GM12878 (cell line): Measurements from ENCODE around the gene DCP1A. TPM values are rescaled to one million over a fixed set of nuclear protein-coding genes. Genes with fewer than 3 reads are reported as not detected.

ENCODE experiments used
- ATAC-seq: fragments of 200-7000 bp; cut with Tn5 transposase; 3 replicates; pipeline ENCODE4 v1.9.1; 2020; ENCODE audit warnings: mild to moderate bottlenecking, moderate library complexity
- BruUV-seq: library from RNA; stranded (reverse); fragments of 400-500 nt; replicated peaks from 2 replicates; lab custom pipeline; 2021; lab: Mats Ljungman, UMichigan
- CTCF ChIA-PET: fragments of 300-600 bp; sonication (Branson Sonifier 250); formaldehyde crosslinking; extraction: SDS; loops from one replicate; lab custom pipeline; 2021; ENCODE audit warnings: inconsistent platforms; lab: Yijun Ruan, JAX
- POLR2A ChIA-PET: fragments of 350-600 bp; formaldehyde crosslinking; extraction: SDS; loops from one replicate; lab custom pipeline; 2021; ENCODE audit warnings: inconsistent platforms; lab: Charles Lee
- RAD21 ChIA-PET: fragments of 300-600 bp; sonication (Branson Sonifier 250); formaldehyde crosslinking; loops from one replicate; lab custom pipeline; 2023; ENCODE audit warnings: antibody characterized with exemption; ENCODE audit not compliant: unreplicated experiment; lab: Charles Lee
- SMC1A ChIA-PET: fragments of 300-600 bp; sonication (Branson Sonifier 250); formaldehyde crosslinking; loops from one replicate; lab custom pipeline; 2023; ENCODE audit not compliant: unreplicated experiment, uncharacterized antibody; lab: Charles Lee
- DNase-seq: peaks from one replicate; pipeline ENCODE4 v3.0.0-alpha.2; 2011; ENCODE audit warnings: low read depth, low spot score
- FAIRE-seq: peaks from 3 replicates; lab custom pipeline; 2011; peaks lifted over from hg19 to GRCh38; lab: Jason Lieb, UNC
- H2AFZ ChIP-seq: 2 replicates; pipeline ENCODE4 v1.6.0; 2011; ENCODE audit warnings: low read depth, low read length, control low read depth; ENCODE audit not compliant: control insufficient read depth
- H3K27ac ChIP-seq: 2 replicates; pipeline ENCODE4 v1.5.1; 2011; ENCODE audit warnings: control low read depth; ENCODE audit not compliant: control insufficient read depth, insufficient read depth
- H3K27me3 ChIP-seq, 2 experiments: replicated peaks in 1 of 2; 2 replicates each; pipeline versions ENCODE4 v1.6.0 to v1.6.1; 2011; ENCODE audit warnings: low read length in 1 of 2; ENCODE audit not compliant: control insufficient read depth in 2 of 2, insufficient read depth in 2 of 2
- H3K36me3 ChIP-seq, 2 experiments: 2 replicates each; pipeline ENCODE4 v1.5.1; 2011; ENCODE audit warnings: low read length in 1 of 2; ENCODE audit not compliant: control insufficient read depth in 2 of 2, insufficient read depth in 2 of 2
- H3K4me1 ChIP-seq: 2 replicates; pipeline ENCODE4 v1.6.1; 2011; ENCODE audit warnings: mild to moderate bottlenecking, low read length, moderate library complexity, mixed read lengths; ENCODE audit not compliant: control insufficient read depth, insufficient read depth
- H3K4me2 ChIP-seq: 2 replicates; pipeline ENCODE4 v1.6.0; 2011; ENCODE audit warnings: control low read depth; ENCODE audit not compliant: control insufficient read depth, insufficient read depth
- H3K4me3 ChIP-seq: fragments of 200-600 bp; sonication (generic); 2 replicates; pipeline ENCODE4 v1.5.1; 2016
- H3K79me2 ChIP-seq: 2 replicates; pipeline ENCODE4 v1.6.0; 2011; ENCODE audit warnings: low read length; ENCODE audit not compliant: control insufficient read depth, insufficient read depth
- H3K9ac ChIP-seq: 2 replicates; pipeline ENCODE4 v1.8.0; 2011; ENCODE audit warnings: low read length, control low read depth, mixed read lengths; ENCODE audit not compliant: control insufficient read depth, insufficient read depth
- H3K9me3 ChIP-seq: replicated peaks from 3 replicates; pipeline ENCODE4 v1.5.1; 2011; ENCODE audit warnings: mild to moderate bottlenecking, low read length; ENCODE audit not compliant: control insufficient read depth, insufficient read depth
- H4K20me1 ChIP-seq: 2 replicates; pipeline ENCODE4 v1.6.0; 2011; ENCODE audit not compliant: control insufficient read depth, insufficient read depth
- BCL11A ChIP-seq: IDR thresholded peaks from 2 replicates; pipeline ENCODE4 v1.6.1; 2011; ENCODE audit warnings: low read depth, low read length
- CBX3 ChIP-seq: fragments of 200-600 bp; sonication (generic); IDR thresholded peaks from 2 replicates; pipeline ENCODE4 v1.6.1; 2016; ENCODE audit warnings: low read depth, borderline replicate concordance
- CREM ChIP-seq: IDR thresholded peaks from 2 replicates; pipeline ENCODE4 v1.6.1; 2014; ENCODE audit warnings: antibody characterized with exemption, low read depth
- FOXM1 ChIP-seq: IDR thresholded peaks from 2 replicates; pipeline ENCODE4 v1.6.1; 2012; ENCODE audit warnings: low read depth, mild to moderate bottlenecking, inconsistent platforms, low read length, moderate library complexity
- KDM1A ChIP-seq: fragments of 200-600 bp; sonication (generic); IDR thresholded peaks from 2 replicates; pipeline ENCODE4 v1.6.1; 2016; ENCODE audit warnings: borderline replicate concordance
- MEF2B ChIP-seq: fragments of 450-650 bp; IDR thresholded peaks from 2 replicates; pipeline ENCODE4 v1.6.1; 2018; ENCODE audit warnings: mild to moderate bottlenecking, moderate library complexity; ENCODE audit not compliant: partially characterized antibody, poor library complexity, severe bottlenecking
- NBN ChIP-seq: fragments of 450-650 bp; IDR thresholded peaks from 2 replicates; pipeline ENCODE4 v1.6.1; 2016
- POLR2A ChIP-seq: IDR thresholded peaks from 2 replicates; pipeline ENCODE4 v1.6.1; 2011; ENCODE audit warnings: low read depth, mild to moderate bottlenecking, low read length
- ZBTB4 ChIP-seq: fragments of 450-650 bp; formaldehyde crosslinking; IDR thresholded peaks from 2 replicates; pipeline ENCODE4 v1.4.0; 2022; ENCODE audit warnings: mild to moderate bottlenecking, moderate library complexity
- WGBS: methylation state at CpG from one replicate; pipeline ENCODE4 v1.1.6; 2016; ENCODE audit warnings: low lambda C conversion rate; ENCODE audit not compliant: insufficient replicate concordance, insufficient coverage; ENCODE audit errors: missing lambda C conversion rate; 5-methylcytosine and 5-hydroxymethylcytosine counted together
- in situ Hi-C: fragments of 300-500 bp; cut with MboI; formaldehyde crosslinking; loops from 9 replicates; pipeline ENCODE4 v1.14.3; 2018; ENCODE audit warnings: mixed read lengths
- intact Hi-C: fragments of 100-400 bp; cut with micrococcal nuclease; formaldehyde crosslinking; loops from one replicate; pipeline ENCODE4 v1.14.2; 2022; ENCODE audit not compliant: unreplicated experiment
- polyA plus RNA-seq, 11 experiments: library from polyadenylated mRNA; depleted of rRNA in 4 of 11; unstranded in 6 of 11; stranded (reverse) in 5 of 11; fragments of >200 nt; fragmentation: Nextera tagmentation in 4 of 11; fragmentation: Illumina TruSeq in 1 of 11; extraction: Ambion mirVana in 4 of 11; extraction: Trizol in 1 of 11; gene quantifications; 1 replicate in 1 of 11; 2 replicates in 10 of 11; pipeline versions ENCODE4 v1.2.1 to v1.2.3, GENCODE V29; 2011 to 2016; ENCODE audit warnings: inconsistent platforms in 2 of 11, missing spikeins in 2 of 11, low read depth in 1 of 11
- total RNA-seq, 4 experiments: library from RNA; depleted of rRNA in 3 of 4; stranded (reverse); fragments of >200 nt in 3 of 4; fragmentation: Illumina TruSeq in 1 of 4; extraction: Trizol in 1 of 4; gene quantifications; 2 replicates each; pipeline versions ENCODE4 v1.2.1 to v1.2.3, GENCODE V29; 2013 to 2021
- TF ChIP-seq, protein P1 (sequence below): fragments of 450-650 bp; IDR thresholded peaks from 2 replicates; pipeline ENCODE4 v1.6.1; 2018; ENCODE audit warnings: mild to moderate bottlenecking, low read depth, moderate library complexity; ENCODE audit not compliant: partially characterized antibody
- TF ChIP-seq, protein P2 (sequence below): fragments of 450-650 bp; IDR thresholded peaks from 2 replicates; pipeline ENCODE4 v1.6.1; 2016; ENCODE audit warnings: mild to moderate bottlenecking

DCP1A gene
- total and polyA plus RNA-seq, 10 of the 15 experiments (the other 5 are each of a cell fraction or from before 2014, with no cell fraction given): 12.5 to 34.6 (median 16.3) TPM

- TF ChIP-seq FOXM1 (no peak), ZBTB4 (CRISPR knock-in tag) (no peak)
Measured at GRCh38 chr3:53295410-53295809, 51.9 kb downstream of the DCP1A start (continued).

DNA sequence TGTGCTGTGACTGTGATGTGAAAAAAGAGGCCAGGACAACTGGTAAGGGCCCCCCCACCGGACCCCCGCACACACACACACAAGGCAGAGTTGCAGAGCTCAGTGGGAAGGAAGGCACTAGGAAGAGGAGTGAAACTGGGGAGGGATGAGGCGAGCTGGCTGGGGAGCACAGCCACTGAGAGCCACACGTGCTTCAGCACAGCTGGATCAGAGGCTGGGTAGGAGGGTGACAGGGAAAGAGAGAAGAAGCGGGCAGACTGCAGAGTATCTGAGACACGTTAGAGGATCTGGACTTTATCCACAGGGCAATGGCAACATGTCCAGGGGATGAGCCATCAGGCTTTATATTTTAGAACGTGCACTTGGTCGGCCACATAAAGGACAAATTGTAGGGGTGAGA is 53.5 kb downstream of the DCP1A start:
- in situ Hi-C loops: no loop called here
- RAD21 ChIA-PET: no interaction called here
- SMC1A ChIA-PET: no interaction called here
- Histone ChIP-seq H3K9ac (no peak overlapping the region), H3K4me1 (no peaks in the 10 kb centered on the region), H3K4me3 (no peak overlapping the region), H4K20me1 (no peaks in the 10 kb centered on the region), H3K36me3 (peaks cover 7 to 25% of the 10 kb centered on the region in 2 experiments), H3K79me2 (no peaks in the 10 kb centered on the region), H3K9me3 (no peaks in the 10 kb centered on the region), H2AFZ (no peak overlapping the region), H3K27ac (no peak overlapping the region), H3K27me3 (no peaks in the 10 kb centered on the region), H3K4me2 (no peak overlapping the region)
- CTCF ChIA-PET: no interaction called here
- no peak for FAIRE-seq
- no TSS peak for BruUV-seq
- intact Hi-C loops: loop anchor here (10.0 kb wide), 1 partner anchor 221 kb away; no protein-coding TSS in a partner anchor
- TF ChIP-seq, protein P1, sequence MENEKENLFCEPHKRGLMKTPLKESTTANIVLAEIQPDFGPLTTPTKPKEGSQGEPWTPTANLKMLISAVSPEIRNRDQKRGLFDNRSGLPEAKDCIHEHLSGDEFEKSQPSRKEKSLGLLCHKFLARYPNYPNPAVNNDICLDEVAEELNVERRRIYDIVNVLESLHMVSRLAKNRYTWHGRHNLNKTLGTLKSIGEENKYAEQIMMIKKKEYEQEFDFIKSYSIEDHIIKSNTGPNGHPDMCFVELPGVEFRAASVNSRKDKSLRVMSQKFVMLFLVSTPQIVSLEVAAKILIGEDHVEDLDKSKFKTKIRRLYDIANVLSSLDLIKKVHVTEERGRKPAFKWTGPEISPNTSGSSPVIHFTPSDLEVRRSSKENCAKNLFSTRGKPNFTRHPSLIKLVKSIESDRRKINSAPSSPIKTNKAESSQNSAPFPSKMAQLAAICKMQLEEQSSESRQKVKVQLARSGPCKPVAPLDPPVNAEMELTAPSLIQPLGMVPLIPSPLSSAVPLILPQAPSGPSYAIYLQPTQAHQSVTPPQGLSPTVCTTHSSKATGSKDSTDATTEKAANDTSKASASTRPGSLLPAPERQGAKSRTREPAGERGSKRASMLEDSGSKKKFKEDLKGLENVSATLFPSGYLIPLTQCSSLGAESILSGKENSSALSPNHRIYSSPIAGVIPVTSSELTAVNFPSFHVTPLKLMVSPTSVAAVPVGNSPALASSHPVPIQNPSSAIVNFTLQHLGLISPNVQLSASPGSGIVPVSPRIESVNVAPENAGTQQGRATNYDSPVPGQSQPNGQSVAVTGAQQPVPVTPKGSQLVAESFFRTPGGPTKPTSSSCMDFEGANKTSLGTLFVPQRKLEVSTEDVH: no peak
- TF ChIP-seq KDM1A (no peak), MEF2B (no peak), POLR2A (no peak), CBX3 (no peak), CREM (no peak), BCL11A (no peak), NBN (no peak)
- TF ChIP-seq, protein P2, sequence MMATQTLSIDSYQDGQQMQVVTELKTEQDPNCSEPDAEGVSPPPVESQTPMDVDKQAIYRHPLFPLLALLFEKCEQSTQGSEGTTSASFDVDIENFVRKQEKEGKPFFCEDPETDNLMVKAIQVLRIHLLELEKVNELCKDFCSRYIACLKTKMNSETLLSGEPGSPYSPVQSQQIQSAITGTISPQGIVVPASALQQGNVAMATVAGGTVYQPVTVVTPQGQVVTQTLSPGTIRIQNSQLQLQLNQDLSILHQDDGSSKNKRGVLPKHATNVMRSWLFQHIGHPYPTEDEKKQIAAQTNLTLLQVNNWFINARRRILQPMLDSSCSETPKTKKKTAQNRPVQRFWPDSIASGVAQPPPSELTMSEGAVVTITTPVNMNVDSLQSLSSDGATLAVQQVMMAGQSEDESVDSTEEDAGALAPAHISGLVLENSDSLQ: no peak
- 91% methylated on average over 8 of the region's 8 CpGs for whole genome bisulfite sequencing
- ATAC-seq: no peak
- DNase-seq: no peak
- POLR2A ChIA-PET: no interaction called here
